ENCODE results near the gene POP7.
"Not testable (repeated sequence)": the region's sequence is repeated elsewhere in the genome, so short reads cannot be mapped to it uniquely, and the experiment has no call there.

Gene POP7

DNA sequence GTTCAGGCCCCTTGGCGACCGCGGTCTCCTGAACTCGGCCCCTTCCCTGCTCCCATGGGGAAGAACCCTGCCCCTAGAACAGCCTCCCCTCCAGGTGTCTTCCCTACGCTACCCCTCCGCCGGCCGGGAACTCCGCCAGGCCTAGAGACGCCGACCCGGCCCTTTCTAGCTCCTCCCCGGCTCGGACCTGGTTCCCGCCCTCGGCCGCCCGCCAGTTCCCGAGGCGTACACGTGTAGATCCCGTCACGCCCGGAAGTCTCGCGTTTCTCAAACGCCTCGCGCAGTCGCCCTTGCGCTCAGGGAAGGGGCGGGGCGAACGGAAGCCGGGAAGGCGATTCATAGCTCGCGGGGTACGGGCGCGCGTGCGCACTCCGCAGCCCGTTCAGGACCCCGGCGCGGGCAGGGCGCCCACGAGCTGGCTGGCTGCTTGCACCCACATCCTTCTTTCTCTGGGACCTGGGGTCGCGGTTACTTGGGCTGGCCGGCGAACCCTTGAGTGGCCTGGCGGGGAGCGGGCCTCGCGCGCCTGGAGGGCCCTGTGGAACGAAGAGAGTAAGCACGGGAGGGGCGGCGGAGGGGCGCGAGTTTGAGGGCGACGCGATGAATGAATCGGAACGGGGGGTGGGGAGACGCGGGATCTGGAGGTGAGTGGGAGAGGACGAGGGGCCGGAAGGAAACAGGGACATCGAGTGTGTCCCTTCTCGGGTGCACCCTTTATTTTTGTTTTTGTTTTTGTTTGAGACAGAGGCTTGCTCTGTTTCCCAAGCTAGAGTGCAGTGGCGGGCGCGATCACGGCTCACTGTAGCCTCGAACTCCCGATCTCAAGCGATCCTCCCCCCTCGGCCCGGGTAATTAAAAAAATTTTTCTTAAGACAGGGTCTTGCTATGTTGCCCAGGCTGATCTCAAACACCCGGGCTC is at the start of gene POP7:
TSS of gene POP7 (plus strand) at position 369 of the 919 bp plus-strand sequence. CDS start 710 bp downstream, outside the sequence.
- DNase-seq, result peak; percentile 97

DNA sequence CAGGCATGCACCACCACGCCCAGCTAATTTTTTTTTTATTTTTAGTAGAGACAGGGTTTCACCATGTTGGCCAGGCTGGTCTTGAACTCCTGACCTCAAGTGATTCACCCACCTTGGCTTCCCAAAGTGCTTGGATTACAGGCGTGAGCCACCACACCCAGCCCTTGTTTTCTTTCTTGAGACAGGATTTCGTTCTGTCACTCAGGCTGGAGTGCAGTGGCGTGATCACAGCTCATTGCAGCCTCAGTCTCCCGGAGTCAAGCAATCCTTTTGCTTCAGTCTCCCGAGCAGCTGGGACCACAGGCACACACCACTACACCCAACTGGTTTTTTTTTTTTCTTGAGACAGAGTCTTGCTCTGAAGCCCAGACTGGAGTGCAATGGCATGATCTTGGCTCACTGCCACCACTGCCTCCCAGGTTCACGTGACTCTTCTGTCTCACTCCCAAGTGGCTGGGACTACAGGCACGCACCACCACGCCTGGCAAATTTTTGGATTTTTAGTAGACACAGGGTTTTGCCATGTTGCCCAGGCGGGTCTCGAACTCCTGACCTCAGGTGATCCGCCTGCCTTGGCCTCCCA is 43.6 kb upstream of the POP7 start:
- DNase-seq, result not testable (repeated sequence)

DNA sequence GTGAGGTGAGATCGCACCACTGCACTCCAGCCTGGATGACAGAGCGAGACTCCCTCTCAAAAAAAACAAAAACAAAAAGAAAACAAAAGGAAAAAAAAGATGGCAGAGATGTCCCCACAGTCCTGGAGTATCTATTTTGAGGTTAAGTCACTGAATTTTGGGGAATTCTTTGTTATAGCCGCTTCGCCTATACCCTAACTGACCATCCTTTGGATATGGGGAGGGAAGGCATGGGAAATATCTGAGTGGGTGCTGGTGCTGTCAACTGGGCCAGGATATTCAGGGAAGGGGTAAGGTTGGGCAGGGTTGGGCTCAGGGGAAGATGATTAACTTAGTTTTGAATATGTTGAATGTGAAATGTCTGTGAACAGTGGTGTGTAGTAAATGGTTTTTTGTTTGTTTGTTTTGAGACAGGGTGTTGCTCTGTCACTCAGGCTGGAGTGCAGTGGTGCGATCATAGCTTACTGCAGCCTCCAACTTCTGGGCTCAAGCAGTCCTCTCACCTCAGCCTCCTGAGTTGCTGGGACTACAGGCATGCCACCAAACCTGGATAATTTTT is 40.7 kb upstream of the POP7 start:
- DNase-seq, result no peak

DNA sequence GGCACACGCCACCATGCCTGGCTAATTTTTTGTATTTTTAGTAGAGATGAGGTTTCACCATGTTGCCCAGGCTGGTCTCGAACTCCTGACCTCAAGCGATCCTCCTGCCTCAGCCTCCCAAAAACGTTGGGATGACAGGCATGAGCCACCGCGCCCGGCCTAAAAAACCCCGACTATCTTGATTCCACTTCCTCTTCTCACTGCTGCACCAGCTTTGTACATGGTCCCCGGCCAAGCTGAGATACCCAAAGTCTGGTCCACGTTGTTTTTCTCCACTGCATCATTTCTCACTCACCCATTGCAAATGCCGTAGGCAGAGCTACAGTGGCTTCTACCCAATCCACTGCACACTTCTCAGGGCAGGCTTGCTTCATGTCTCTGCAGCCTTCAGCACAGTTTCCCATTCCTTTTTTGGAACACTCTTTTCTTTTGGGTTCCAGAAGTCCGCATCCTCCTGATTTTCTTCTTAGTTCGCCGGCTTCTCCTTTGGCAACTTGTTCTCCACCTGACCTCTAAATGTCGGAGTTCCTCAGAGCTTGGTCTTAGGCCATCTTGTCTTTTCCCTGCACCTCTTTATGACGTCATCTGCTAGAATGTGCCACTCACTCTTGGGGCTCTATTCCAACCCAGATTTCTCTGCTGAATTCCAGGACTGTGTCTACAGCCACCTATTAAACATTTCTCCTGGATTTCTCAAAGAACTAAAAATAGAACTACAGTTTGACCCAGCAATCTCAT is 38.4 kb upstream of the POP7 start:
- no peak for DNase-seq

DNA sequence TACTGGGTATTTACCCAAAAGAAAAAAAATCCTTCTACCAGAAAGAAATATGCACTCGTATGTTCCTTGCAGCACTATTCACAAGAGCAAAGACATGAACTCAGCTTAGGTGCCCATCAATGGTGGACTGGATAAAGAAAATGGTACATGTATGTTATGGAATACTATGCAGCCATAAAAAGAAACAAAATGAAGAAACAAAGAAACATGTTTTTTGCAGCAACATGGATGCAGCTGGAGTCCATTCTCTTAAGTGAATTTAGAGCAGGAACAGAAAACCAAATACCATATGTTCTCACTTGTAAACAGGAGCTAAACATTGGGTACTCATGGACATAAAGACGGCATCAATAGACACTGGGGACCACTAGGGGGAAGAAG is 37.9 kb upstream of the POP7 start:
- DNase-seq, result no peak

DNA sequence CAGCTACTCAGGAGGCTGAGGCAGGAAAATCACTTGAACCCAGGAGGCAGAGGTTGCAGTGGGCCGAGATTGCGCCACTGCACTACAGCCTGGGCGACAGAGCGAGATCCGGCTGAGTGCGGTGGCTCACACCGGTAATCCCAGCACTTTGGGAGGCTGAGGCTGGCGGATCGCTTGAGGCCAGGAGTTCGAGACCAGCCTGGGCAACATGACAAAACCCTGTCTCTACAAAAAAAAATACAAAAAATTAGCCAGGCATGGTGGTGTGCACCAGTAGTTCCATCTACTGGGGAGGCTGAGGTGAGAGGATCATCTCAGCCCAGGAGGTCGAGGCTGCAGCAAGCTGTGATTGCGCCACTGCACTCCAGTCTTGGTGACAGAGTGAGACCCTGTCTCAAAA is 36.8 kb upstream of the POP7 start:
- not testable (repeated sequence) for DNase-seq

DNA sequence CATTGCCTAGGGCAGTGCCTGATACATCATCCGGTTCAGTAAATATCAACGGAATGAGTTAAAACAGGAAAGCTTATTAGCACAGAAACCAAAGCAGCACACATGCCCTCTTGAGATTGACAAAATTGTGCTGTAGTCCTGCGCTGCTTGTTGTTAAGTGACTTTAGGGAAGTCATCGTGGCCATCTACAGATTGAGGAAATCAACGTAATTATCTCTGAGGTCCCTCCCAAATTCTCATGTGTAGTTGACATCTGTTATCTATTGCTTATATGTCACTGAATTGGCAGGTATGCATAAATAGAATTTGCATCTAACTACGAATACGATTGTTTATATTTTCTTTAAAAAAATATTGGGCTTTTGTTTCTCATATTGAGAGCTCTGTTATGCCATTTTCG is 35.8 kb upstream of the POP7 start:
- DNase-seq, result no peak

DNA sequence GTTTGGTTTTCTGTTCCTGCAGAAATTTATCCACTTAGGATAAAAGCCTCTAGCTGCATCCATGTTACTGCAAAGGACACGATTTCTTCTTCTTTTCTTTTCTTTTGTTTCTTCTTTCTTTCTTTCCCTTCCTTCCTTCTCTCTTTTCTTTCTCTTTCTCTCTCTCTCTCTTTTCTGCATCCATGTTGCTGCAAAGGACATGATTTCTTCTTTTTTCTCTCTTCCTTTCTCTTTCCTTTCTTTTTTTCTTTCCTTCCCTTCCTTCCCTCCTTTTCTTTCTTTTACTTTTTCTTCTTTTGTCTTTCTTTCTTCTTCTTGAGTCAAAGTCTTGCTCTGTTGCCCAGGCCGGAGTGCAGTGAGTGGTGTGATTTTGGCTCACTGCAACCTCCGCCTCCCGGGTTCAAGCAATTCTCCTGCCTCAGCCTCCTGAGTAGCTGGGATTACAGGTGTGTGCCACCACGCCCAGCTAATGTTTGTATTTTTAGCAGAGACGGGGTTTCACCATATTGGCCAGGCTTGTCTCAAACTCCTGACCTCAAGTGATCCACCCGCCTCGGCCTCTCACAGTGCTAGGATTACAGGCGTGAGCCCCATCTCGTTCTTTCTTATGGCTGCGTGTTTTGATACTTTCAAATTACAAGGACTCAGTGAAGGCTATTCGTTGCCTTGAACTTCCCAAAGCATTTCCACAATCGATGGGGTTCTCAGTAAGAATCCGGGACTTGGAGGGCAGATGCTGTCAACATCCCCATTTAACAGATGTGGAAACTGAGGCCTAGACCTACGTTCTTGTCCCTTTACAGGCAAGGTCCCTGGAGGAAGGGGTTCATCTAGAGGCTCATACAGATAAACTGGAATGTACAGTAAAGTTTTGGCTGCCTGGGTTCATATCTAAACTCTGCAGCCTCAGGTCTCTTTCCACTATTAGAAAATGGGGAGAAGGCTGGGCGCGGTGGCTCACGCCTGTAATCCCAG is 34.3 kb upstream of the POP7 start:
- no peak for DNase-seq

DNA sequence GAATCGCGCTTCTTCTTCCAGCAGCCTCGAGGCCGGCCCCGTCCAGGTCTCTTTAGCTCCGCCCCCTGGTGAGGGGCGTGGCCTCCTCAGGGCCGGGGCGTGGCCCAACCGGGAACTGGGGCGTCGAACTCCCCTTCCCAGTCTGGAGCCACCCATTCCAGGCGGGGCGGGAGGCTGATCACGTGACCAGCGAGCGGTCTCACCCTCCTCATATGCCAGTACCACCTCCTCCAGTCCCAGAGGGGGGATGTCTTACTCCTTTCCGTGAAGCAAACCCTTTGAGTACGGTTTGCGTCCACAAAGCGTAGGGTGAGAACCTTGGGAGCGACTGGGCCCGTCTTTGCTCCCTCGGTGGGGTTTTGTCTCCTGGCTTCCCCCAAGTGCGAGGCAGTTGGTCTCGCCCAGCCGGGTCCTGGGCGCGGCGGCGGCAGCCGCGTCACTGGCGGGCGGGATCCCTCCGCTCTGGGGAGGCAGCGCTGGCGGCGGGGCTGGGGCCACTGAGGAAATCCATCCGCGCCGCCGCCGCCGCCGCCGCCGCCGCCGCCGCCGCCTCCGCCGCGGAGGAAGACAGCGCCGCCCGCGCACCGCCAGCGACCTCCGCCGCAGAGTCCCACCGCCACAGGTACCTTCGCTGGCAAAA is 32.5 kb upstream of the POP7 start, which contains the start of gene GNB2:
TSS of gene GNB2 (plus strand) at position 439 of the 640 bp plus-strand sequence. CDS start 2,526 bp downstream, outside the sequence.
- DNase-seq, result peak; percentile 96

DNA sequence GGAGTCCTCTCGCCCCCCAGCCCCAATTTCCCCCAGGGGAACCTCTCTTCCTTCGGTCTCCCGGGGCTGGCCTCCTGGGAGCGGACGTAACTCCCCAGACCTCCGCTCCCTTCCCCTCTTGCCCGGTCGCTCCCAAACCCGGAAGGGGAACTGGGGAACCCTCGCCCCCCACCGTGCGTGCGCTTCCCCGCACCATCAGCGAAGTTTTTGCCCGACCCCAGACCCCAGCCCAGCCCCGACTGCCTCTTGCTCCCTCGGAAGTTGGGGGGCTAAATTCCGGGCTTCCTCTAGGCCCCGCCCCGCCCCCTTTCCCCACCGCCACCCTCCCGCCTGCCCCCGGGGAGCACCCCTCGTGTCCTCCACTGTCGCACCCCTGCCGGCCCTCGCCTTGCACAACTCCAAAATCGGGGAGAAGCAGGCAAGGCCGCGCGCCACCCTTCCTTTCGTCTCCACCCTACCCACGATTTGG is 31.9 kb upstream of the POP7 start:
- DNase-seq, result no peak

DNA sequence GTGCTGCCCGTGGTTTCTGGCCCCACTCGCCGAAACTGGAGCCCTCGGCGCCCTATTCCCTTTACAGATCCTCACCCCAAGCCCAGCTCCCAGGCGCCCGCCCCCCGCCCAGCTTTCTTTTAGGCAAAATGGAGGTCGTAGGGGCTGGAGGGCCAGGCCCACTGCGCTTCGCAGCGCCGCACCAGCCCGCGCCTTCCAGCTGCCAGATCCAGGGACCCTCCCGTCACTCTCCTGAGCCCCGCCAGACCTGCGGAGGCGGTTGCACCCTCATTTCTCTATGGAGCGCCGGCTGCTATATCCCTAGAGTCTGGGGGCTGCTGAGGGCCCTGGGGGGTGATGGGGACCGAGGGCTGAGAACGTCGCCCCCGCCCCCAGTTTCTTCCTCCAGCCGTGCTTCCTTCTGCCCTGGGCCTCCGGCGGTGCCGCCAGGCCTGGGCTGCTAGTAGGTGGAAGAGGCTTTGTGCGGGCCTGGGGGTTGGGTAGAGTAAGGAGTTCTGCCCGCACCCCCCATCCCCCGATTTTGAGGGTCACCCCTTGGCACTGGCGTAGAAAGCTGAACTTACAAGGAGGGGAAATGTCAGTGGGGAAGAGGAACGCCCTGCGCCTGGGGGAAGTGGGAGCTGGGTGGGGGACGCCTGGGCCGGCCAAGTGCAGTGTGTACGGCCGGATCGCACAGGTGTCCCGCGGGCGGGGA is 31.4 kb upstream of the POP7 start:
- no peak for DNase-seq

DNA sequence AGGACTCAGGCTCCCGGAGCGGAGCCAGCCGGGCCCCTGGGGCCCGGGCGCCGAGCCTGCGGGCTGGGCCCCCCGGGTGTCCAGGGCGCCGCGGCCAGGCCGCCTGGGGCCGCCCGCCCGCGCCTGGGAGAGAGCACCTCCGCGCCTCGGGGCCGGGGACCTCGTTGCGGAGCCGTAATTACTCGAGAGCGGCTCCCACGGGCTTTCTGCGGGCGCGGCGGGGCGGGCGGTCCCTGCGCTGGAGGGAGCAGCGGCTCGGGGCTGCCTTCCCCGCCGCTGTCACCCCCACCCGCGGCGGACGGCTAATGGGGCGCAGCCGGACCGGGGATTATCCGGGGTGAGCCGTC is 30.8 kb upstream of the POP7 start:
- DNase-seq, result no peak

DNA sequence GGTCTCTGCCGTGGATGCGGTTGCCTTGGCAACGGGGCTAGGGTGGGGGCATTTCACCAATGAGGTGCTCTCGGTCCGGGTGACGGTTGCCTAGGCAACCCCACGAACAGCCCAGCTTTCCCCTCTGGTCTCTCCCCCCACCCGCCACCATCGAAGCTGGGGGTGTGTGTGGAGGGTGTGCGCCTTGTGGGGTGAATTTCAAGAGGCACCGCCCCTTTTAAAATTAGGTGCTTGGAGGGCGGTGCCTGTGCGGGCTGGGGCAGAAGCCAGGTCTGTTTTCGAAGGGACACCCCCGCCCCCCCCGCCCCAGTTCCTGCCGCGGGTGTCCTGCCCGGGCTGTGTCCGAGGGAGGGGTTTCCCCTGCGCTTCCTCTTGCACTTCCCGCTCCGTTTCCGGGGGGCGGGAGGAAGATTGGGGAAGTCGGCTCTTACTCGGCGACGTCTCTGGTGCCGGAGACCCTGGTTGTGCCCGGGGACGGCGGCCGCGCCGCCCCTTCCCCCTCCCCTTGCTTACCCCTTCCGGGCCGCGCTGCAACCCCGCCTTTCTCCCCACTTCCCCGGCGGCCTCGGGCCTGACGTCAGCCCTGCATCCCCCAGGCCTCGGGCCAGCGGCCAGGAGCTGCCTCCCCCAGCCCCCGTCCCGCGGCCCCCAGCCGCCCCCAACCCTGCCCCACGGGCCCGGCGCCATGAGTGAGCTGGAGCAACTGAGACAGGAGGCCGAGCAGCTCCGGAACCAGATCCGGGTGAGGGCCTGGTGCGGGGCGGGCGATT is 30.2 kb upstream of the POP7 start:
- peak; percentile 33 for DNase-seq

DNA sequence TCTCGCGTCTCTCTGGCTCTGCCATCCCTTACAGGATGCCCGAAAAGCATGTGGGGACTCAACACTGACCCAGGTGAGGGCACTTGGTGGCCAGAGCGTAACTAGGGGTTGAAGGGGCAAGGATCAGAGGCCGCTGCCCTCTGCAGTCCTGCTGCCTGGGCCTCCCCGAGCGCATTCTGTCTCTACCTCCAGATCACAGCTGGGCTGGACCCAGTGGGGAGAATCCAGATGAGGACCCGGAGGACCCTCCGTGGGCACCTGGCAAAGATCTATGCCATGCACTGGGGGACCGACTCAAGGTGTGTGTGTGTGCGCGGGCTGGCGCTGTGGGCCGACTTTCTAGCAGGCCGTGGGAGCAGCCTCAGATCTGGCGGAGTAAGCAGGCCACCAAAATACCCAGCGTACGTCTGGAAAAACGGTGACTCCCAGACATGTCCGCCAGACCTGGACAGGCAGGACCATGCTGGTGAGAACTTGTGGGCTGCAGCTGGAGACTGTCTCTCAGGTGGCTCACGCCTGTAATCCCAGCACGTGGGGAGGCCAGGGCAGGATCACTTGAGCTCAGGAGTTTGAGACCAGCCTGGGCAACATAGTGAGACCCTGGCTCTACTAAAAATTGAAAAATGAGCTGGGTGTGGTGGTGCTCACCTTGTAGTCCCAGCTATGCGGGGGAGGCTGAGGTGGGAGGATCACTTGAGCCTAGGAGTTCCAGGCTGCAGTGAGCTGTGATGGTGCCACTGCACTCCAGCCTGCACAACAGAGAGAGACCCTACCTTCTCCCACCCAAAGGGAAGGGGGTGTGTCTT is 29.2 kb upstream of the POP7 start:
- no peak for DNase-seq

DNA sequence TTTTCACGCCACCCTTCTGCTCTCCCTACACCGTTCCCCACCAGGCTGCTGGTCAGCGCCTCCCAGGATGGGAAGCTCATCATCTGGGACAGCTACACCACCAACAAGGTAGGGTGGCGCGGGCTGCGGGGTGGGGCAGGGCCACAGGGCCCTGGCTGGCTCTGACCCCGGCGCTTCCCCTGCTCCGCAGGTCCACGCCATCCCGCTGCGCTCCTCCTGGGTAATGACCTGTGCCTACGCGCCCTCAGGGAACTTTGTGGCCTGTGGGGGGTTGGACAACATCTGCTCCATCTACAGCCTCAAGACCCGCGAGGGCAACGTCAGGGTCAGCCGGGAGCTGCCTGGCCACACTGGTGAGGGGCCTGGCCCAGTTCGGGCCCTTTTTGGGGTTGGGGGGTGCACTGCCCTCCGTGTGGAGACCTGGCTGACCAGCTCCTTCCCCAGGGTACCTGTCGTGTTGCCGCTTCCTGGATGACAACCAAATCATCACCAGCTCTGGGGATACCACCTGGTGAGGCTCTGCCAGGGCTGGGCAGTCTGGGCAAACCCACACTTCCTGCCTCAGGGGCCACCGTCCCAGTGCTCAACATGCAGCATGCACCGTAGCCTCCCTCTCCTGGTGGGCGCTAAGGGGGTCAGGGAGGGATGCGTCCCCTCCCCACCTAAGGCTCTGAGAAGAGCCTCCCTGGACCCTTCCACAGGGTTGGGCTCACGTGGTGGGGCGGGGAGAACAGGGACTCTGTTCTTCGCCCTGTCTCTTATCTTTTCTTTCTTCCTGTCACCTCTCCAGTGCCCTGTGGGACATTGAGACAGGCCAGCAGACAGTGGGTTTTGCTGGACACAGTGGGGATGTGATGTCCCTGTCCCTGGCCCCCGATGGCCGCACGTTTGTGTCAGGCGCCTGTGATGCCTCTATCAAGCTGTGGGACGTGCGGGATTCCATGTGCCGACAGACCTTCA is 28.3 kb upstream of the POP7 start:
- no peak for DNase-seq

DNA sequence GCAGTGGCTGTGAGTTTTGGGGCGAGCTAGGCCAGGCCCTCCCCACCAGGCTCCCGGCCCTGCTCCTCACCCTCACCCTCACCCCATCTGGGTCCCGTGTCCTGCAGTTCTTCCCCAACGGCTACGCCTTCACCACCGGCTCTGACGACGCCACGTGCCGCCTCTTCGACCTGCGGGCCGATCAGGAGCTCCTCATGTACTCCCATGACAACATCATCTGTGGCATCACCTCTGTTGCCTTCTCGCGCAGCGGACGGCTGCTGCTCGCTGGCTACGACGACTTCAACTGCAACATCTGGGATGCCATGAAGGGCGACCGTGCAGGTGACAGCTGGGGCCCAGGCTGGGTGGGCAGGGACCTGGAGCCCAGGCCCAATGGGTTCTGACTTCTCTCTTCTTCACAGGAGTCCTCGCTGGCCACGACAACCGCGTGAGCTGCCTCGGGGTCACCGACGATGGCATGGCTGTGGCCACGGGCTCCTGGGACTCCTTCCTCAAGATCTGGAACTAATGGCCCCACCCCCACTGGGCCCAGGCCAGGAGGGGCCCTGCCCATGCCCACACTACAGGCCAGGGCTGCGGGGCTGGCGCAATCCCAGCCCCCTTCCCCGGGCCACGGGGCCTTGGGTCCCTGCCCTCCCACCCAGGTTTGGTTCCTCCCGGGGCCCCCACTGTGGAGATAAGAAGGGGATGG is 27.5 kb upstream of the POP7 start:
- DNase-seq, result no peak
